ENCODE data around the gene GTF3C5.

DNA sequence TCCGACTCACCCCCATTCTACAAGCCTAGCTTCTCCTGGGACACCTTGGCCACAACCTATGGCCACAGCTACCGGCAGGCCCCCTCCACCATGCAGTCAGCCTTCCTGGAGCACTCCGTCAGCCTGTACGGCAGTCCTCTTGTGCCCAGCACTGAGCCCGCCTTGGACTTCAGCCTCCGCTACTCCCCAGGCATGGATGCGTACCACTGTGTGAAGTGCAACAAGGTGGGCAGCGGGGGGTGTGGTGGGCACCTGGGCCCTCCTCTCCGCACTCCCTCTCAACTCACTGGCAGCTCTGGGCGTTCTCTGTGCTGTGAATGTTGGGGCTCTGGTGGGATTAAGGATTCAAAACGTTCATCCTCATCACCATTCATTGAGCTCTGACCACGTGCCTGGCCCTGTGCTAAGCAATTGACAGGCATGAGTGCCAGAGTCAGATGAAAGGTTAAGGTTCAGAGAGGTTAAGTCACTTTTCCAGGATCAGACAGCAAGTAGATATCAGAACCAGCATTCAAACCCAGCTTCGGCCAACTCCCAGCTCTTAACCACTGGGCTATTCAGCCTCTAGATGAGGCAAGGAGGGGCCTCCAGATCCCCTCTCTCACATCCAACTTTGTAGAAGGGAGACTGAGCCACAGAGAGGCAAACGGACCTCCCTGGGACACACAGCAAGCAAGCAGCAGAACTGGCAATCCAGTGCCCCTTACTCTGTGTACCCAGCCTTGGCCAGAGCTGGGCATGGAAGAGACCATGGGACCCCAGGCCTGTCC, 42.4 kb upstream of the GTF3C5 start:
- TF ChIP-seq POLR2A (IDR thresholded peaks at IDR 0.05), result no peak
- TF ChIP-seq, protein P1, sequence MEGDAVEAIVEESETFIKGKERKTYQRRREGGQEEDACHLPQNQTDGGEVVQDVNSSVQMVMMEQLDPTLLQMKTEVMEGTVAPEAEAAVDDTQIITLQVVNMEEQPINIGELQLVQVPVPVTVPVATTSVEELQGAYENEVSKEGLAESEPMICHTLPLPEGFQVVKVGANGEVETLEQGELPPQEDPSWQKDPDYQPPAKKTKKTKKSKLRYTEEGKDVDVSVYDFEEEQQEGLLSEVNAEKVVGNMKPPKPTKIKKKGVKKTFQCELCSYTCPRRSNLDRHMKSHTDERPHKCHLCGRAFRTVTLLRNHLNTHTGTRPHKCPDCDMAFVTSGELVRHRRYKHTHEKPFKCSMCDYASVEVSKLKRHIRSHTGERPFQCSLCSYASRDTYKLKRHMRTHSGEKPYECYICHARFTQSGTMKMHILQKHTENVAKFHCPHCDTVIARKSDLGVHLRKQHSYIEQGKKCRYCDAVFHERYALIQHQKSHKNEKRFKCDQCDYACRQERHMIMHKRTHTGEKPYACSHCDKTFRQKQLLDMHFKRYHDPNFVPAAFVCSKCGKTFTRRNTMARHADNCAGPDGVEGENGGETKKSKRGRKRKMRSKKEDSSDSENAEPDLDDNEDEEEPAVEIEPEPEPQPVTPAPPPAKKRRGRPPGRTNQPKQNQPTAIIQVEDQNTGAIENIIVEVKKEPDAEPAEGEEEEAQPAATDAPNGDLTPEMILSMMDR (IDR thresholded peaks at IDR 0.05), result no peak

Measured in ovary (tissue), 3 donors.